IPS DF 6.9 (cell line): ENCODE results near the gene MMP24.

Experiments
- DNase-seq: peaks from one replicate; pipeline ENCODE4 v3.0.0-alpha.2; 2013; ENCODE audit warnings: low read depth, low spot score
- H3K27ac ChIP-seq: one replicate; pipeline ENCODE4 v1.5.1; 2013; ENCODE audit warnings: low read length, control low read depth
- H3K27me3 ChIP-seq: 2 replicates; pipeline ENCODE4 v1.6.1; 2013; ENCODE audit warnings: mild to moderate bottlenecking, low read length; ENCODE audit not compliant: control insufficient read depth, insufficient read depth
- H3K36me3 ChIP-seq: 2 replicates; pipeline ENCODE4 v1.6.1; 2013; ENCODE audit warnings: low read length; ENCODE audit not compliant: control insufficient read depth, insufficient read depth
- H3K4me1 ChIP-seq: 2 replicates; pipeline ENCODE4 v1.6.1; 2013; ENCODE audit warnings: low read length; ENCODE audit not compliant: control insufficient read depth, insufficient read depth
- H3K4me3 ChIP-seq: 2 replicates; pipeline ENCODE4 v1.5.1; 2013; ENCODE audit warnings: mild to moderate bottlenecking, low read length
- H3K9me3 ChIP-seq: 2 replicates; pipeline ENCODE4 v1.6.1; 2013; ENCODE audit warnings: low read length, inconsistent platforms; ENCODE audit not compliant: control insufficient read depth, insufficient read depth
- WGBS: extraction: QIAGEN DNeasy Blood & Tissue Kit; methylation state at CpG from one replicate; pipeline ENCODE4 v1.1.7; 2013; ENCODE audit warnings: mixed read lengths, missing lambda C conversion rate; ENCODE audit not compliant: insufficient read length, insufficient coverage; 5-methylcytosine and 5-hydroxymethylcytosine counted together

Gene MMP24

GRCh38 chr20:35303382-35303734 lies 76.9 kb downstream of the MMP24 start:
- H3K36me3 ChIP-seq, result no peaks in the 10 kb centered on the region
- WGBS, result no CpG with 5 or more reads among the region's 11 CpGs
- H3K27ac ChIP-seq, result no peak overlapping the region
- H3K4me1 ChIP-seq, result no peaks in the 10 kb centered on the region
- no peaks in the 10 kb centered on the region for H3K27me3 ChIP-seq
- no peak for DNase-seq
- H3K9me3 ChIP-seq, result no peaks in the 10 kb centered on the region
- H3K4me3 ChIP-seq, result no peak overlapping the region

- Histone ChIP-seq H3K27ac (no peak overlapping the region), H3K36me3 (no peaks in the 10 kb centered on the region), H3K9me3 (no peaks in the 10 kb centered on the region), H3K4me3 (no peak overlapping the region), H3K27me3 (no peaks in the 10 kb centered on the region), H3K4me1 (no peaks in the 10 kb centered on the region)
- peak; percentile 93 for DNase-seq
- WGBS, result no CpG with 5 or more reads among the region's 18 CpGs
Measured at GRCh38 chr20:35303735-35304491, 77.4 kb downstream of the MMP24 start.

- H3K4me3 ChIP-seq, result no peak overlapping the region
- no peaks in the 10 kb centered on the region for H3K36me3 ChIP-seq
- no peak for DNase-seq
- H3K27me3 ChIP-seq, result no peaks in the 10 kb centered on the region
- H3K4me1 ChIP-seq, result no peaks in the 10 kb centered on the region
- H3K27ac ChIP-seq, result no peak overlapping the region
- no CpG with 5 or more reads among the region's 6 CpGs for WGBS
- H3K9me3 ChIP-seq, result no peaks in the 10 kb centered on the region
Measured at GRCh38 chr20:35304956-35305355, 78.5 kb downstream of the MMP24 start.

GRCh38 chr20:35305682-35306556 lies 79.4 kb downstream of the MMP24 start:
- H3K36me3 ChIP-seq, result no peaks in the 10 kb centered on the region
- no CpG with 5 or more reads among the region's 12 CpGs for WGBS
- H3K9me3 ChIP-seq, result no peaks in the 10 kb centered on the region
- DNase-seq, result no peak
- no peaks in the 10 kb centered on the region for H3K27me3 ChIP-seq
- no peak overlapping the region for H3K4me3 ChIP-seq
- H3K4me1 ChIP-seq, result no peaks in the 10 kb centered on the region
- no peak overlapping the region for H3K27ac ChIP-seq

GRCh38 chr20:35306931-35307517 lies 80.5 kb downstream of the MMP24 start:
- peak; percentile 47 for DNase-seq
- no peak overlapping the region for H3K27ac ChIP-seq

GRCh38 chr20:35307666-35308653 lies 81.5 kb downstream of the MMP24 start:
- no peak for DNase-seq
- no peaks in the 10 kb centered on the region for H3K9me3 ChIP-seq
- H3K27me3 ChIP-seq, result no peaks in the 10 kb centered on the region
- H3K4me3 ChIP-seq, result no peak overlapping the region
- no CpG with 5 or more reads among the region's 13 CpGs for WGBS
- 0 out of 2 replicates have a peak, but pooled peaks cover 3% of the 10 kb centered on the region for H3K4me1 ChIP-seq
- H3K27ac ChIP-seq, result no peak overlapping the region
- no peaks in the 10 kb centered on the region for H3K36me3 ChIP-seq

More at GRCh38 chr20:35306931-35307517, 80.5 kb downstream of the MMP24 start:
- 0 out of 2 replicates have a peak, but pooled peaks cover 1% of the 10 kb centered on the region for H3K4me1 ChIP-seq
- H3K36me3 ChIP-seq, result no peaks in the 10 kb centered on the region
- no CpG with 5 or more reads among the region's 4 CpGs for WGBS
- no peaks in the 10 kb centered on the region for H3K9me3 ChIP-seq
- H3K27me3 ChIP-seq, result no peaks in the 10 kb centered on the region
- H3K4me3 ChIP-seq, result no peak overlapping the region

- no peaks in the 10 kb centered on the region for H3K27me3 ChIP-seq
- WGBS, result no CpG with 5 or more reads among the region's 2 CpGs
- DNase-seq, result no peak
- H3K27ac ChIP-seq, result no peak overlapping the region
- no peaks in the 10 kb centered on the region for H3K9me3 ChIP-seq
- no peak overlapping the region for H3K4me3 ChIP-seq
- H3K4me1 ChIP-seq, result 0 out of 2 replicates have a peak, but pooled peaks cover 3% of the 10 kb centered on the region
- H3K36me3 ChIP-seq, result no peaks in the 10 kb centered on the region
Measured at GRCh38 chr20:35311409-35311808, 84.9 kb downstream of the MMP24 start.

GRCh38 chr20:35311822-35312221 lies 85.3 kb downstream of the MMP24 start:
- H3K27ac ChIP-seq, result no peak overlapping the region
- no peaks in the 10 kb centered on the region for H3K36me3 ChIP-seq
- WGBS, result 100% methylated on average over 1 of the region's 5 CpGs
- no peaks in the 10 kb centered on the region for H3K27me3 ChIP-seq
- no peaks in the 10 kb centered on the region for H3K9me3 ChIP-seq
- H3K4me1 ChIP-seq, result 0 out of 2 replicates have a peak, but pooled peaks cover 3% of the 10 kb centered on the region
- no peak for DNase-seq
- H3K4me3 ChIP-seq, result no peak overlapping the region

GRCh38 chr20:35312318-35312717 lies 85.8 kb downstream of the MMP24 start:
- H3K4me3 ChIP-seq, result no peak overlapping the region
- no peak for DNase-seq
- H3K4me1 ChIP-seq, result 0 out of 2 replicates have a peak, but pooled peaks cover 3% of the 10 kb centered on the region
- H3K9me3 ChIP-seq, result no peaks in the 10 kb centered on the region
- WGBS, result no CpG with 5 or more reads among the region's 1 CpG
- no peaks in the 10 kb centered on the region for H3K36me3 ChIP-seq
- H3K27ac ChIP-seq, result no peak overlapping the region
- no peaks in the 10 kb centered on the region for H3K27me3 ChIP-seq
